GM19238 (cell line): Measurements from ENCODE around the gene SLC6A17.

Experiments
- DNase-seq: peaks from one replicate; pipeline ENCODE4 v3.0.0; 2011; ENCODE audit warnings: low spot score; ENCODE audit not compliant: insufficient read length

The SLC6A17 gene

GRCh38 chr1:110150330-110151174 is at the start of gene SLC6A17:
Gene SLC6A17 (plus strand): TSS chr1:110150494. CDS start chr1:110166930, 16,436 bp downstream.
- no peak for DNase-seq

GRCh38 chr1:110102081-110102480 is 48.2 kb upstream of the SLC6A17 start:
- no peak for DNase-seq

- peak; percentile 73 for DNase-seq
Measured at GRCh38 chr1:110106013-110106941, 44.0 kb upstream of the SLC6A17 start.

DNA sequence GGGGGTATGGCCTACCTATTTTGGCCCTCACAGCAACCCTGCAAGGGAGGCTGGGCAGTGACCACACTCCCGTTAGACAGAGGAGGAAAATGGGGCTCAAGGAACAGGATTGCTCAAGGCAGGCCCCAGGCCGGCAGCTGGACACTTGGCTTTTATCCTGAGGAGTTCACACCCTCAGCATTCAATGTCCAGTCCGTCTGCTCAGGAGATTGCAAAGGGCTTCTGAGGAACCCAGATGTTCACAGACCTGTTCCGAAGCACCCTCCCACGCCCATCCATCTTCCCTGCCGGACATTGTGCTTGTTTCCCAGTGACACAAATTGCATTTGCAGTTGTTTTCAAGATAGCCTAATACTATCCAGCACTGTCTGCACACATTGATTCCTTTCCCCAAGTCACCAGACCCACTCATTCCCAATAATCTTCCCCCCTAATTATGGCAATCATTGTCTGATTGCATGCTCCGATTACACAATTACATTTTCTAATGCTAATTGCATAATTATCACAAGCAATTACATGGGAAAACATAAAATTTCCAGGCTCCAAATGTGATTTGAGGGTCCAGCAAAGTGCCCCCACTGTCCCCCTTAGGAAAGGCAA is 42.3 kb upstream of the SLC6A17 start:
- no peak for DNase-seq

GRCh38 chr1:110111081-110111480 is 39.2 kb upstream of the SLC6A17 start:
- no peak for DNase-seq

GRCh38 chr1:110112143-110112542 is 38.2 kb upstream of the SLC6A17 start, which contains the start of gene UBL4B:
Gene UBL4B (plus strand): TSS chr1:110112443. CDS start chr1:110112535, 92 bp downstream.
- no peak for DNase-seq

DNA sequence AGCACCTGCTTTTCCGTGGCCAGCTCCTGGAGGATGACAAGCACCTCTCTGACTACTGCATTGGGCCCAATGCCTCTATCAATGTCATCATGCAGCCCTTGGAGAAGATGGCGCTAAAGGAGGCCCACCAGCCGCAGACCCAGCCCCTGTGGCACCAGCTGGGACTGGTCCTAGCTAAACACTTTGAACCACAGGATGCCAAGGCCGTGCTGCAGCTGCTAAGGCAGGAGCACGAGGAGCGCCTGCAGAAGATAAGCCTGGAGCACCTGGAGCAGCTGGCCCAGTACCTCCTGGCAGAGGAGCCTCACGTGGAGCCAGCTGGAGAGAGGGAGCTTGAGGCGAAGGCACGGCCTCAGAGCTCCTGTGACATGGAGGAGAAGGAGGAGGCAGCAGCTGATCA is 37.6 kb upstream of the SLC6A17 start:
- no peak for DNase-seq

GRCh38 chr1:110113551-110113950 is 36.7 kb upstream of the SLC6A17 start:
- DNase-seq, result no peak

GRCh38 chr1:110114173-110114572 is 36.1 kb upstream of the SLC6A17 start:
- no peak for DNase-seq

DNA sequence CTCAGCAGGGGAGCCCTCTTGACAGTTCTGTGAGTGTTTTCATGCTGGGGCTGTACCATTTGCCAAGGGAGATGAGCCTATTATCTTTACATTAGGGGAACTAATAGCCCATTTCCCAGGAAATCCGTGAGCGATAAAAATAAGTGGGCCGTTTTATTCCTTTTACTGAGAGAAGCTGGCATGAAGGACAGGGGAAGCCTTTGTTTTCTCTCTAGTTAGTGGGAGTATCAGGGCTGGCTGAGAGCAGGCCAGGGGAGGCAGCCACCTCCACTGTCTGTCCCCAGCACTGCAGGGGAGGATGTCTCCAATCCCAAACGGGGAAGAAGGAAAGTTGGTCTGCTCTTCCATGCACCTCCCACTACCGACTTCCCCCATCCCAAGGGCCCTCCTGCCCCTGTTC is 35.5 kb upstream of the SLC6A17 start:
- no peak for DNase-seq

DNA sequence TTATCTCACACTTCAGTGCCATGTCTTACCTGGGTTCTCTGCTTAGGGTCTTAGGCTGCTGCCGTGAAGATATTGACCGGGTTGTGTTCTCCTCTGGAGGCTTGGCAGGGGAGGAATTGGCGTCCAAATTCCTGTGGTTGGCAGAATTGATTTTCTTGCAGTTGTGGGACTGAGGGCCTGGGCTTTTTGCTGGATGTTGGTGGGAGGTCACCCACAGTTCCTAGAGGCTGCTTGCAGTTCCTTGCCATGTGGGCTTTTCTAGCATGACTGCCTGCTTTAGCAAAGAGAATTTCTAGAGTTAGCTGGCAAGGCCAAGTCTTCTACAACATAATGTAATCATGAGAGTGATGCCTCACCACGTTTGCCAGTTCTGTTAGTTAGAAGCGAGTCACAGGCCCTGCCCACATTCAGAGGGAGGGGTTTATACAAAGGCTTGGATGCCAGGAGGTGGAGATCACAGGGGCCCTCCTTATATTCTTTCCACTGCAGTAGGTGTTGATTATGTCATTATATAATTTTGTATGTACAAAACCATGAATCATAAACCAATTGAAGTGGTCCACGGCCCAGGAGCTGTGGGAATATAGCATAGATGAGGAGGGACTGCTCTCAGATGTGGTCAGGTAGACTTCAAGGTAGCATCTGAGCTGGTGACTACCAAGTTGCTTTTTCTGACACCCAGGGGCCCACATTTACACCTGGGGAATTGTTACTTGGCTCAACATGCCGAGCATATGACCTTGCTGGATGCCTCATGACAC is 31.5 kb upstream of the SLC6A17 start:
- no peak for DNase-seq

- no peak for DNase-seq
Measured at GRCh38 chr1:110119843-110120242, 30.5 kb upstream of the SLC6A17 start.

- no peak for DNase-seq
Measured at GRCh38 chr1:110120960-110121561, 29.2 kb upstream of the SLC6A17 start.

DNA sequence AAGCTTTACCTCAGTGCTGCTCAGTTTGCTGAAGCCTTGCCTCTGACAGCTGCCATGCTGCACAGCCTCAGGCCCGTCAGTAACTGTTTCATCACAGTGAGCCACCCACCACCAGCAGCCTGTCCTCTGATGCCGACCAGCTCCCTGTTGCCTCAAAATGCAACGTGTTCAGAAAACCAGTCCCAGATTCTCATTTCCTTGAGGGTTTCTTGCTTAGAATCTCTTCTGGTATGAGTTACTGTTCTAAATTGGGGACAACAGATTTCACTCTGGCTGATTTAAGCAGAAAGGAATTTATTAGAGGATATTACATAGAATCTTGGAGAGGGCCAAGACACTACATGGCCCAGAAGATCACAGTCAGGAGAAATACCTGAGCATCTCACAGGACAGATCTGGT is 27.1 kb upstream of the SLC6A17 start:
- no peak for DNase-seq

- no peak for DNase-seq
Measured at GRCh38 chr1:110125810-110126209, 24.5 kb upstream of the SLC6A17 start.

DNA sequence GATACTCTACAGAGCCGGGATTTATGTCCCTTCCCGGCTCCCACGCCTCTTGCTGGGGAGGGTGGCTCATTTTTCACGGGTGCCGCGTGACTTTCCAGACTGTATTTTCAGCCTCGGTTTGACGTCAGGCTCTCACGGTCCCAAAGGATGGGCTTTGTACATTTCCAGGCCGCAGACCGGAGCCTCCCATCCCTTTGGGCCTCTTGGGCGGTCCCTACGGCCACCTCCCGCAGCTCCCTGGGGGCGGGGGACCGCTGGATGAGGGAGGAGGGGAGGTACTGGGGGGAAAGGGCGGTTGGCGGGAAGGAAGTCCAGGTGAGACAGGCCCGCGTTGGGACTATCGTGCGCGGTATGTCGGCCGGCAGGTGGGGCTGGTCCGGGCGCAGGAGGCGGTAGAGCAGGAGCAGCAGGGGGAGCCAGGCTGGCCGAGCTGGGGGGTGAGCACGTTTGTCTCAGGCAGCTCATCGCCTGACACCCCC is 20.1 kb upstream of the SLC6A17 start:
- DNase-seq, result no peak

GRCh38 chr1:110130989-110131388 is 19.3 kb upstream of the SLC6A17 start:
- DNase-seq, result no peak

DNA sequence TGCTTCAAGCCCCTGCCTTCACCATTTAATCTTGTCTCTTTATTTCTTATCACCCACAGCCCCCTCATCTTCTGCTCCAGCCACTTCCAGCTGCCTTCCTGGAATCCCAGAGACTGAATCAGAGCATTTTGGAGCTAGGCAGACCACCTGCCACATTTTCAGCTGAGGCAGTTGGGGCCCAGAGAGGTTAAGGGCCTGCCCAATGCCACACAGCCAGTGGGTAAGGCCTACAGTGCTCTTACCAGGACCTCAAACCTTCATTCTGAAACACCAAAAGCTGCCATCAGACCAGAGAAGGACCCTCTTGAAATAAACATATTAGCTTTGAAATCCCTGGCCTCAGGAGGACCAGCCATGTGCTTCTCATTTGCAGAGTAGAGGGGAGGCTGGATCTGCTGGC is 17.6 kb upstream of the SLC6A17 start:
- no peak for DNase-seq

- no peak for DNase-seq
Measured at GRCh38 chr1:110133436-110133835, 16.9 kb upstream of the SLC6A17 start.

GRCh38 chr1:110134050-110134595 is 16.2 kb upstream of the SLC6A17 start:
- DNase-seq, result no peak
